Neural progenitor cell (in vitro differentiated cells): Measurements from ENCODE around the gene PSORS1C2. TPM values are rescaled to one million over a fixed set of nuclear protein-coding genes. Genes with fewer than 3 reads are reported as not detected.

Source experiments
- DNase-seq: peaks from one replicate; pipeline ENCODE4 v3.0.0-alpha.2; 2016; ENCODE audit warnings: low spot score
- H2AFZ ChIP-seq: fragments of 200-600 bp; sonication (generic); replicated peaks from 2 replicates; pipeline ENCODE4 v1.6.1; 2016; ENCODE audit warnings: antibody characterized with exemption
- H3F3A ChIP-seq: fragments of 200-600 bp; sonication (generic); 2 replicates; pipeline ENCODE4 v1.6.1; 2016; ENCODE audit warnings: antibody characterized with exemption, low read depth
- H3K27ac ChIP-seq: fragments of 200-600 bp; sonication (generic); 2 replicates; pipeline ENCODE4 v1.5.1; 2016; ENCODE audit warnings: mild to moderate bottlenecking
- H3K27me3 ChIP-seq: fragments of 200-600 bp; sonication (generic); 2 replicates; pipeline ENCODE4 v1.6.1; 2016; ENCODE audit warnings: mild to moderate bottlenecking, moderate library complexity
- H3K36me3 ChIP-seq: fragments of 200-600 bp; sonication (generic); 2 replicates; pipeline ENCODE4 v1.5.1; 2016
- H3K4me1 ChIP-seq: fragments of 200-600 bp; sonication (generic); 2 replicates; pipeline ENCODE4 v1.6.1; 2016; ENCODE audit warnings: mixed run types
- H3K4me2 ChIP-seq: fragments of 200-600 bp; sonication (generic); 2 replicates; pipeline ENCODE4 v1.6.1; 2016
- H3K4me3 ChIP-seq: fragments of 200-600 bp; sonication (generic); 2 replicates; pipeline ENCODE4 v1.5.1; 2016
- H3K79me2 ChIP-seq: fragments of 200-600 bp; sonication (generic); 2 replicates; pipeline ENCODE4 v1.6.1; 2016; ENCODE audit warnings: low read depth
- H3K9ac ChIP-seq: fragments of 200-600 bp; sonication (generic); 2 replicates; pipeline ENCODE4 v1.6.1; 2016
- H3K9me3 ChIP-seq: fragments of 200-600 bp; sonication (generic); 2 replicates; pipeline ENCODE4 v1.5.1; 2016; ENCODE audit warnings: low read depth
- H4K20me1 ChIP-seq: fragments of 200-600 bp; sonication (generic); 2 replicates; pipeline ENCODE4 v1.6.1; 2016; ENCODE audit warnings: low read depth
- H3K27ac Mint-ChIP-seq: 3 replicates; pipeline ENCODE4 v1.8.0; 2021; ENCODE audit warnings: mixed read lengths
- H3K27me3 Mint-ChIP-seq: 2 replicates; pipeline ENCODE4 v1.8.0; 2022; ENCODE audit warnings: low read depth, mild to moderate bottlenecking, inconsistent platforms, moderate library complexity, mixed read lengths; ENCODE audit not compliant: insufficient read depth
- H3K36me3 Mint-ChIP-seq: 3 replicates; pipeline ENCODE4 v1.8.0; 2021; ENCODE audit warnings: mixed read lengths
- H3K4me1 Mint-ChIP-seq: 3 replicates; pipeline ENCODE4 v1.8.0; 2021; ENCODE audit warnings: mixed read lengths
- H3K4me3 Mint-ChIP-seq: 3 replicates; pipeline ENCODE4 v1.8.0; 2021; ENCODE audit warnings: mild to moderate bottlenecking, moderate library complexity, mixed read lengths
- H3K9me3 Mint-ChIP-seq: 3 replicates; pipeline ENCODE4 v1.8.0; 2020; ENCODE audit warnings: mixed read lengths
- EZH2 ChIP-seq: fragments of 200-600 bp; sonication (generic); IDR thresholded peaks from 2 replicates; pipeline ENCODE4 v1.6.1; 2017; ENCODE audit warnings: antibody characterized with exemption, mild to moderate bottlenecking, moderate library complexity
- EZH2phosphoT487 ChIP-seq: fragments of 200-600 bp; sonication (generic); IDR thresholded peaks from 2 replicates; pipeline ENCODE4 v1.6.1; 2017; ENCODE audit warnings: antibody characterized with exemption
- small RNA-seq: library from RNA; depleted of rRNA; stranded (forward); fragments of <200 nt; gene quantifications from one replicate; pipeline ENCODE3, GENCODE V24; 2015
- total RNA-seq: library from RNA; depleted of rRNA; stranded (reverse); fragments of >200 nt; gene quantifications from 2 replicates; pipeline ENCODE4 v1.2.3, GENCODE V29; 2015; ENCODE audit warnings: low replicate concordance
- TF ChIP-seq, protein P1 (sequence below): fragments of 200-600 bp; sonication (generic); IDR thresholded peaks from 2 replicates; pipeline ENCODE4 v1.5.1; 2017; ENCODE audit warnings: antibody characterized with exemption, mild to moderate bottlenecking

Gene PSORS1C2
- total RNA-seq, 1 donor from 2014 or later, result not detected

DNA sequence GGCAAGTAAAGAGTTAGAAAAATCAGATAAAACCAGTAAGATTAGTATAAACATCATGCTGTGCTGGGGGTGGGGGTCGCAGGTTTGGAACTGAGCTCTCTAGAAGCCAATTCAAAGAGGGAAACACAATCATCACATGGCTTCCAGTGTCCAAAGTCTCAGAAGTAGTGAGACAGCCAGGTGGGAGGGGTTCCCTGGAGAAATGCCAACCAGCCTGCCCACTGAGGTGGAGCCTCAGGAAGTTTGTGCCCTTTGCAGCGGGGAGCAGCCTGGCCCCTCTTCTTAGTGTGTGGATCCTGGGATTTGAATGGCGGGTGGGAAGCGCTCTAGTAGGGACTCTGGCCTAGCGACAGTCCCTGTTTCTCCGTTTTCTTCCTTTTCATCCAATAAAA is 47.9 kb downstream of the PSORS1C2 start:
- no peaks in the 10 kb centered on the region for H3K79me2 ChIP-seq
- H3K9me3 ChIP-seq, result no peaks in the 10 kb centered on the region
- H3K36me3 ChIP-seq, result no peaks in the 10 kb centered on the region
- Mint-ChIP-seq H3K27ac (no peak overlapping the region), H3K36me3 (no peaks in the 10 kb centered on the region), H3K4me3 (no peak overlapping the region), H3K27me3 (peaks cover 2% of the 10 kb centered on the region), H3K4me1 (peaks cover 11% of the 10 kb centered on the region), H3K9me3 (no peaks in the 10 kb centered on the region)
- no peak overlapping the region for H3K9ac ChIP-seq
- no peak for TF ChIP-seq EZH2
- H2AFZ ChIP-seq, result no peak overlapping the region
- H3K4me3 ChIP-seq, result no peak overlapping the region
- H4K20me1 ChIP-seq, result no peaks in the 10 kb centered on the region
- H3K4me2 ChIP-seq, result no peak overlapping the region
- H3F3A ChIP-seq, result no peaks in the 10 kb centered on the region
- no peak overlapping the region for H3K27ac ChIP-seq
- H3K27me3 ChIP-seq, result no peaks in the 10 kb centered on the region
- no peak for DNase-seq
- H3K4me1 ChIP-seq, result no peaks in the 10 kb centered on the region

DNA sequence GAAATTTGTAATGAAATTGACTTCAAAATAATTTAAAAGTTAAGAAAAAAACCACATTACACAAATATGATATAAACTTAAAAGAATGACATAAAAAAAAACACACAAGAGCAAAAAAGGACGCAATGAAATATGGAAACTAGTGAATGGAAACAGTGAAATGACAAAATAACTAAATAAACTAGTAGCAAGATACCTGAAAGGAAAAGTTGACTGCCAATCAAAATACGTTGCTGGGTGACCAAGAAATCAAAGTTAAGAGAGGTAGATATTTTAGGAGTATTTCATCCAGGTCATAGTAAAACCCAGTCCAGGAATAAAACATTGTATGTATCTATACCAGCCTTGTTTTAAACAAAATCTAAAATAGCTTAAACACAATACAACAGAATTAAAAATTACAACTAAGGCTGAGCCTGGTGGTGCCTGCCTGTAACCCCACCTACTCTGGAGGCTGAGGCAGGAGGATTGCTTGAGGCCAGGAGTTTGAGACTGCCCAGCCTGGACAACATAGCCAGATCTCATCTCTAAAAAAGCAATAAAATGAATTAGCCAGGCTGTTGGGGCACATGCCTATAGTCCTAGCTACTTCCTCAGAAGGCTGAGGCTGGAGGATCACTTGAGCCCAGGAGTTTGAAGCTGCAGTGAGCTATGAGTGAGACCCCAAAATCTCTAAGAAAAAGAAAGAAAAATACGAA is 48.4 kb downstream of the PSORS1C2 start:
- Mint-ChIP-seq H3K4me1 (peaks cover 11% of the 10 kb centered on the region), H3K36me3 (no peaks in the 10 kb centered on the region), H3K27me3 (no peaks in the 10 kb centered on the region), H3K4me3 (no peak overlapping the region), H3K9me3 (no peaks in the 10 kb centered on the region), H3K27ac (no peak overlapping the region)
- Histone ChIP-seq H2AFZ (no peak overlapping the region), H3K79me2 (no peaks in the 10 kb centered on the region), H3K27ac (no peak overlapping the region), H3K4me3 (no peak overlapping the region), H3K9me3 (no peaks in the 10 kb centered on the region), H3K4me2 (no peak overlapping the region), H3K27me3 (no peaks in the 10 kb centered on the region), H3K9ac (no peak overlapping the region), H3K36me3 (no peaks in the 10 kb centered on the region), H4K20me1 (no peaks in the 10 kb centered on the region), H3F3A (no peaks in the 10 kb centered on the region), H3K4me1 (no peaks in the 10 kb centered on the region)
- no peak for DNase-seq
- TF ChIP-seq, protein P1, sequence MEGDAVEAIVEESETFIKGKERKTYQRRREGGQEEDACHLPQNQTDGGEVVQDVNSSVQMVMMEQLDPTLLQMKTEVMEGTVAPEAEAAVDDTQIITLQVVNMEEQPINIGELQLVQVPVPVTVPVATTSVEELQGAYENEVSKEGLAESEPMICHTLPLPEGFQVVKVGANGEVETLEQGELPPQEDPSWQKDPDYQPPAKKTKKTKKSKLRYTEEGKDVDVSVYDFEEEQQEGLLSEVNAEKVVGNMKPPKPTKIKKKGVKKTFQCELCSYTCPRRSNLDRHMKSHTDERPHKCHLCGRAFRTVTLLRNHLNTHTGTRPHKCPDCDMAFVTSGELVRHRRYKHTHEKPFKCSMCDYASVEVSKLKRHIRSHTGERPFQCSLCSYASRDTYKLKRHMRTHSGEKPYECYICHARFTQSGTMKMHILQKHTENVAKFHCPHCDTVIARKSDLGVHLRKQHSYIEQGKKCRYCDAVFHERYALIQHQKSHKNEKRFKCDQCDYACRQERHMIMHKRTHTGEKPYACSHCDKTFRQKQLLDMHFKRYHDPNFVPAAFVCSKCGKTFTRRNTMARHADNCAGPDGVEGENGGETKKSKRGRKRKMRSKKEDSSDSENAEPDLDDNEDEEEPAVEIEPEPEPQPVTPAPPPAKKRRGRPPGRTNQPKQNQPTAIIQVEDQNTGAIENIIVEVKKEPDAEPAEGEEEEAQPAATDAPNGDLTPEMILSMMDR, result no peak
- no peak for TF ChIP-seq EZH2phosphoT487
- TF ChIP-seq EZH2, result no peak

Small RNA genes lying within 50 kb of the gene (small RNA-seq; reads per million reads assigned to genes)
- not detected for gene POLR2LP1

Other genes starting within 250 kb of the PSORS1C2 start
- gene GTF2H4, start 230.9 kb downstream of the PSORS1C2 start, total RNA-seq, result 29.2 and 50.0 TPM in 2 replicates
- 21.5 and 64.6 TPM in 2 replicates for gene VARS2, start 224.8 kb downstream of the PSORS1C2 start, total RNA-seq
- not detected in 2 replicates for gene SFTA2, start 206.9 kb downstream of the PSORS1C2 start, total RNA-seq
- gene MUCL3, start 198.1 kb downstream of the PSORS1C2 start, total RNA-seq, result 0.03 TPM in 1 of 2 replicates, not detected in the other
- not detected in 2 replicates for gene MUC21, start 155.3 kb downstream of the PSORS1C2 start, total RNA-seq
- gene MUC22, start 128.6 kb downstream of the PSORS1C2 start, total RNA-seq, result 0.03 TPM in 1 of 2 replicates, not detected in the other
- gene C6orf15, start 26.5 kb downstream of the PSORS1C2 start, total RNA-seq, result not detected in 2 replicates
- not detected in 2 replicates for gene PSORS1C1, start 24.3 kb downstream of the PSORS1C2 start, total RNA-seq
- gene CDSN, start 18.6 kb downstream of the PSORS1C2 start, total RNA-seq, result not detected in 2 replicates
- 23.2 and 54.9 TPM in 2 replicates for gene CCHCR1, start 18.7 kb upstream of the PSORS1C2 start, total RNA-seq
- gene TCF19, start 19.5 kb upstream of the PSORS1C2 start, total RNA-seq, result 6.2 and 9.5 TPM in 2 replicates
- 17.2 and 17.4 TPM in 2 replicates for gene POU5F1, start 31.6 kb upstream of the PSORS1C2 start, total RNA-seq
- gene HLA-C, start 133.0 kb upstream of the PSORS1C2 start, total RNA-seq, result 65.2 and 170 TPM in 2 replicates
- gene HLA-B, start 218.1 kb upstream of the PSORS1C2 start, total RNA-seq, result 16.2 and 21.8 TPM in 2 replicates